Measurements from ENCODE around the gene APPL2.
"Not testable (repeated sequence)": the region's sequence is repeated elsewhere in the genome, so short reads cannot be mapped to it uniquely, and the experiment has no call there.

Gene APPL2

DNA sequence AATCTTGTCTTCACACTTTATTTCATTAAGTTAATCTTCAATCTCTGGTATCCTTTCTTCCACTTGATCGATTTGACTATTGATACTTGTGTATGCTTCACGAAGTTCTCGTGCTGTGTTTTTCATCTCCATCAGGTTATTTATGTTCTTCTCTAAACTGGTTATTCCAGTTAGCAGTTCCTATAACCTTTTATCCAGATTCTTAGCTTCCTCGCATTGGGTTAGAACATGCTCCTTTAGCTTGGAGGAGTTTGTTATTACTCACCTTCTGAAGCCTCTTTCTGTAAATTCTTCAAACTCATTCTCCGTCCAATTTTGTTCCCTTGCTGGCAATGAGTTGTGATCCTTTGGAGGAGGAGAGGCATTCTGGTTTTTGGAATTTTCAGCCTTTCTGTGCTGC lies 52.0 kb downstream of the APPL2 start:
- DNase-seq = not testable (repeated sequence)

- not testable (repeated sequence) for DNase-seq
These were observed 52.6 kb downstream of the APPL2 start for GRCh38 chr12:105183406-105183805.

- not testable (repeated sequence) for DNase-seq
These were observed 56.9 kb downstream of the APPL2 start for GRCh38 chr12:105179114-105179513.

DNA sequence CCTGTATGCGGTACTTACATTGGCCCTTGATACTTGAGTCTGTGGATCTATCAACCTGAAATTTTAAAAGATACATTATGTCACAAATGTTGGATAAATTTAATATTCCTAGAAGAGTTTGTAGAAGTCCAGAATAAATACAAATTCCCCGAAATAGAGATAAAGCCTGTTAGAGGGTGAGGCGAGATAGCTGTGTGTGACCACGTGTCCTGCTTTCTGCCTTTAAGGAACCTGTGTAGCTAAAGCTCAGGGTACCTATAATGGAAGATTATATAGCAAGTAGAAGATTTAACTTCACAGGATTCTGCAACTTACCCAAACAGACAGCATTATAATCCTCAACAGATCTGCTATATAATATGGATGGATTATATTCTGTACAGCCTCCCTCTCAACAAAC lies 58.8 kb downstream of the APPL2 start:
- no peak for DNase-seq

DNA sequence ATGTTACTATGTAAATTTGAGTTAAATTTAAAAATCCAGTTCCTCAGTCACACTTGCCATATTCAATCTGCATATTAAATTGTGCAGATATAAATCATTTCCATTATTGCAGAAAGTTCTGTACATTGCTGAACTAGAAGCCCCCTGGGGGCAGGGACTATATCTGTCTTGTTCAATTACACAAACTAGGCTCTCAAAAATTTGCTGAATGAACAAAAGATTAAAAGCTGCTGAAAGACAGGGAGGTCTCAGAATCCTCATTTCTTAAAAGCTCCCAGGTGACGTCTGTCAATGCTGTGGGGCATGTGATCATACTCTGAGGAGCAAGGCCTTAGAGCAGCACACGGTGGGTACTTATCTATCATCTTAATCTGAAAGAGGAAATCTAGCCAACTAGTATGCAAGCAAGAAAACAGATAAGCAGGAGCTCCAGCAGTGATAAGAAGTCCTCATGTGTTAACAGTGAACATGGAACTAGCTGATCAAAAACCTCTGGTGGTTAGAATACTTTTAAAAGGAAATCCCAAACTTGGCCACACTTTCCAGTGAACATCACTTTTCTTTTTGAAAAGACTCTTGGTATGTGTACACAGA lies 60.5 kb downstream of the APPL2 start:
- no peak for DNase-seq

- DNase-seq = no peak
These were observed 64.1 kb downstream of the APPL2 start for GRCh38 chr12:105171691-105172436.

GRCh38 chr12:105170139-105170538 lies 65.8 kb downstream of the APPL2 start:
- no peak for DNase-seq

DNA sequence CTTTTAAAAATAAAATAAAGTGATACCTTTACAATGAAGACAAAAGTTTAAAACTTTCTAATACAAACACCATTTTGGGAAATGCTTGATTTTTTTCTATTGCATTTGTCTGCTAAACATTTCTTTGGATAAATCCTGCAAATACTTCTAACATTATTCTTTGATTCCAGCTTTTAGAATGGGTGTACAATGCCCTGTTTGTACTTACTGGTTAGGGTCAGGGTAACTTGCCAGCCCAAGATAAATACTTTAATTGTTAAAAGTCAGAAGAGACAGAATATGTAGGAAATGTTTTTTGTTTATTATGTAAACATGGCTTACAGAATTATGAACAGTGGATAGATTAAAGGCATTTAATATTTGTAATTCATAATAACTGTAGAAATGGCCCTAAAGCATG lies 68.0 kb downstream of the APPL2 start:
- DNase-seq = no peak

GRCh38 chr12:105167346-105167745 lies 68.6 kb downstream of the APPL2 start:
- no peak for DNase-seq

DNA sequence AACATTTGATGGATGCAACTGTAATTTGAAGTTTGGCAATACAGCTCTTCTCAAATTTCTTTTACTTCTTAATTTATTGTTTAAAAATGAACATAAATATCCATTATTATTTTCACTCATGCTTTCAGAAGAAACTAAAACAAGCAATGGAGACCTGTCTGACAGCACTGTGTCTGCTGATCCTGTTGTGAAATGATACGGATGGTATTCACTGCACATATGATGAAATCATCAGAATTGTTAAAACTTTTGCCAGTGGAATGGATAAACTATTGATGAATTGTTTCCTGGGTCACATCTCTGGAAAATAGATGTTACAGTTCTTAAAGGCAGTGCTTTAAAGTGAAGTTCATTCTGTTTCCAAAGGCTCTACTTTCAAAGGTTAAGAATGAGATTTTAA lies 69.2 kb downstream of the APPL2 start:
- no peak for DNase-seq

GRCh38 chr12:105164068-105164467 lies 71.9 kb downstream of the APPL2 start:
- peak; percentile 44 to 75 for DNase-seq

DNA sequence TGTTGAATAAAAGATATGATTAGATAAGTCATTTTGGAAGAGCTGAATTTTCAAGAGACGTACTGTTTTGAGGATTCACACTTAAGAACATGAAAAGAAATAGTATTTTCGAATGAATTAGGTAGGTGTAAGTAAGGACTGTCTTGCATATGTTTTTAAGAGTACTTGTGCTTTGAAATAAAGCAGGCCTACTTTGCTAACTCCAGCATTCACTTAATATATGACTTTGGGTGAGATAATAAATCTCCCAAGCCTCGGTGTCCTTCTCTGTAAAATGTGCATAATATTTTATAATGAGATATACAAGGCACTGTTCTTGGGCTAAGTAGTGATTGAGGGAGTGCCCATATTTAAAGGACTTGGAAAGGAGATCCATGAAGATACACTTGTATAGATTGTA lies 73.8 kb downstream of the APPL2 start:
- DNase-seq = no peak

DNA sequence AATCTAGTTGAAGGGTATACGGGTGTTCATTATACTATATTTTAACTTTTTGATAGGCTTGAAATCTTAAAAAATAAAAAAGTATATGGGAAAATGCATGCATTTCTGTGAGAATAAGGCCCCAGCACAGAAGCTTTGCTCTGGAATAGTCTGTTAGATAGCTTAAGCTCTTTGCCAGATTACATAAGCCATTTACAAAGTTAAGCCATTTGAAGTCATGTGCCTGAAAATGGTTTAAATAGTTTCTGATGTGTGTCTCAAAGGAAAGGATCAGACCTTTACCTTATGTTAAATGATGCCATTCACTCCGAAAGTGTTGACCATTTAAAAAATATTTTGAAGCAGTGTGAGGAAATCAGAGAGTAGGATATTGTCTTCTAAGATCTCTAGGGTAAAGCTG lies 77.1 kb downstream of the APPL2 start:
- no peak for DNase-seq

GRCh38 chr12:105157606-105158005 lies 78.4 kb downstream of the APPL2 start:
- DNase-seq = no peak

DNA sequence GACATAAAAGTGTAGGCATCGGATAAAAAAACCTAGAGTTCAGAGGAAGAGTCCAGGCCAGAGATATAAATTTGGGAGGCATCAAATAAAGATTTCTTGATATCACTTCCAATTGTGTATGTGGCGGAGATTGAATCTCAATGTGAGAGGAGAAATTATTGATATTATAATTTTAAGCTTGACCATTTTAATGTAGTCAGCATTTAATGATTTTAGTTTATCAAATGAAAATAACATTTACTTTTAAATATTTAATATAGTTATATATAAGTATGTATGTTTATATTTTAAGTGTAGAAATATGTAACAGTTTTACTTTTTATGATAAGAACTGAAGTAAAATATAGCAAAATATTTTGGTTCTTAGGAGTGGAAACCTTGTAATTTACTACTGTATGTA lies 79.7 kb downstream of the APPL2 start:
- DNase-seq = no peak

- no peak for DNase-seq
These were observed 93.7 kb downstream of the APPL2 start for GRCh38 chr12:105142259-105142658.

DNA sequence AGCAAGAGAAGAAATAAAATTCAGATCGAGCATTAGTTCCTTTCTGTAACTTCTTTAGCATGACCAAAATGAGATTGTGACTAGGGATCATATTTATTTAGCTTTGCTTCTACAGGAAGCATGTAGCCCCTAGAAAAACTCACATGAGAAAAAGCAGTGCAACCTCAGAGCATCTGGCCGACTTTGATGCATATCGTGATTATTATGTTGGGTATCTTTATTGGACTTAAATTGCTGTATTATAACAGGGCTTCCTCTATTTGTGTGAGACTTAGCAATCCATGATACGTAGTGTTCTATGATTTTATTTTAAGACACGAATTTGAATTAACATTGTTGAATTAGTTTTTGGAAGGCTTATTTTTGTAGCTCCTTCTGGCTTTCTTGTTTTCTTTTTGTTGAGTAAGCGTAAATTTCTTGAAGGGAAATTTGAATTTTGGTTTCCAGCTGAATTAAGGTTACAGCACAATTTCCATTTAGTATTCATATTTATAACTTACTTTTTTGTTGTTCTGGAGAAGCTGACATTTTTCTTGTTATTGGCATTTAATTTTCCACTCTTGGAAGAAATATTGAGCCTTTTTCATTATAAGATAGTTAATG lies 94.6 kb downstream of the APPL2 start:
- no peak for DNase-seq

DNA sequence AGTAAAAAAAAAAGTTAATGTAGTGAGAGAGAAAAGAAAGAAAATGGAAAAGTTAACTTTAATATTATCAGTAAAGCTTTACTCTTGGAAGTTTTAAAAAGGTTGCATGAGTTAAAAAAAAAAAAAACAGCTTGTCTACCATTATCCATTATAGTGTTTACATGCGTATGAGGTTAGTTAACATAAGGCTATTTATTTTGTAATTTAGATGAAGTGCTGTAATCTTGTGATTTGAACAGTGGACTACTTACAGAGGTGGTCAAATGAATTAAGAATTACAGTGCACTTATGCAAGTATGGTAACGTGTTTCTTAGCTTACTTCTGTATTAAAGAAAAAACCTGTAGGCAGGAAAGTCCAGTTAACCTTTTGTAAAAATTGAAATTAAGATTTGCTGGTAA lies 97.7 kb downstream of the APPL2 start:
- no peak for DNase-seq

Measured in NCI-H187 (cell line).